ENCODE results near the gene TTC36.

DNA sequence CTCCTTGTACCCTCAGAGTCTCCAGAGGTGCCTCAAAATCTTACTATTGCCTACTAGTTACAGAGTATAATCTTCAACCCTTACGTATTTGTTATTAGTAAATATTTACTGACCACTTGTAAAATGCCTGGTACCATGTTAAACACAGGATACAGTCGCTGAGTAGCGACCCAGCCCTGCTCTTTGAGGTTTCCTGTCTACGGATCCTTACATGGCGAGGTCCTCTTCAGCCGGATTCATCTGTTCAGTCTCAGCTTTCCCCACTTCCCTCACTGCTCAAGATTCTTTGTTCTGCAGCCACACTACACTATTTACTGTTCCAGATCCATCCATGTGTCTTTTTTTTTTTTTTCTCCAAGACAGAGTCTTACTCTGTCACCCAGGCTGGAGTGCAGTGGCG, 13.2 kb upstream of the TTC36 start:
- TF ChIP-seq ZNF404 (tag by site-specific recombination; IDR thresholded peaks at IDR 0.05): no peak
- TF ChIP-seq ZBTB17 (tag by site-specific recombination; IDR thresholded peaks at IDR 0.05): no peak
- TF ChIP-seq ZBTB8A (tag by site-specific recombination; IDR thresholded peaks at IDR 0.05): no peak
- TF ChIP-seq ZNF274 (IDR thresholded peaks at IDR 0.05; ENCODE audit: low read length): no peak
- TF ChIP-seq ZNF274 (tag by site-specific recombination; IDR thresholded peaks at IDR 0.05; ENCODE audit: borderline replicate concordance): no peak
- TF ChIP-seq ZNF426 (tag by site-specific recombination; IDR thresholded peaks at IDR 0.05): no peak
- TF ChIP-seq, protein P1, sequence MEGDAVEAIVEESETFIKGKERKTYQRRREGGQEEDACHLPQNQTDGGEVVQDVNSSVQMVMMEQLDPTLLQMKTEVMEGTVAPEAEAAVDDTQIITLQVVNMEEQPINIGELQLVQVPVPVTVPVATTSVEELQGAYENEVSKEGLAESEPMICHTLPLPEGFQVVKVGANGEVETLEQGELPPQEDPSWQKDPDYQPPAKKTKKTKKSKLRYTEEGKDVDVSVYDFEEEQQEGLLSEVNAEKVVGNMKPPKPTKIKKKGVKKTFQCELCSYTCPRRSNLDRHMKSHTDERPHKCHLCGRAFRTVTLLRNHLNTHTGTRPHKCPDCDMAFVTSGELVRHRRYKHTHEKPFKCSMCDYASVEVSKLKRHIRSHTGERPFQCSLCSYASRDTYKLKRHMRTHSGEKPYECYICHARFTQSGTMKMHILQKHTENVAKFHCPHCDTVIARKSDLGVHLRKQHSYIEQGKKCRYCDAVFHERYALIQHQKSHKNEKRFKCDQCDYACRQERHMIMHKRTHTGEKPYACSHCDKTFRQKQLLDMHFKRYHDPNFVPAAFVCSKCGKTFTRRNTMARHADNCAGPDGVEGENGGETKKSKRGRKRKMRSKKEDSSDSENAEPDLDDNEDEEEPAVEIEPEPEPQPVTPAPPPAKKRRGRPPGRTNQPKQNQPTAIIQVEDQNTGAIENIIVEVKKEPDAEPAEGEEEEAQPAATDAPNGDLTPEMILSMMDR (tag by site-specific recombination; IDR thresholded peaks at IDR 0.05): no peak
- TF ChIP-seq ZNF600 (tag by site-specific recombination; IDR thresholded peaks at IDR 0.05): no peak
- no peak for TF ChIP-seq ZNF398 (tag by site-specific recombination; IDR thresholded peaks at IDR 0.05)
- TF ChIP-seq ZNF501 (tag by site-specific recombination; IDR thresholded peaks at IDR 0.05): no peak
- TF ChIP-seq IKZF3 (tag by site-specific recombination; IDR thresholded peaks at IDR 0.05): no peak
- TF ChIP-seq ZNF629 (tag by site-specific recombination; IDR thresholded peaks at IDR 0.05): no peak
- no peak for TF ChIP-seq TSHZ1 (tag by site-specific recombination; IDR thresholded peaks at IDR 0.05; ENCODE audit: borderline replicate concordance)
- TF ChIP-seq MZF1 (tag by site-specific recombination; IDR thresholded peaks at IDR 0.05; ENCODE audit: borderline replicate concordance): no peak
- no peak for TF ChIP-seq ZNF624 (tag by site-specific recombination; IDR thresholded peaks at IDR 0.05)
